Measurements from ENCODE around the gene NFATC2.

- TF ChIP-seq CTCF (IDR thresholded peaks at IDR 0.05) (no peak), POLR2A (IDR thresholded peaks at IDR 0.05) (no peak), EP300 (IDR thresholded peaks at IDR 0.05) (no peak)
Observed at GRCh38 chr20:51482836-51483473, 59.6 kb downstream of the NFATC2 start.
